ENCODE data around the gene PRELID3B.

The PRELID3B gene

DNA sequence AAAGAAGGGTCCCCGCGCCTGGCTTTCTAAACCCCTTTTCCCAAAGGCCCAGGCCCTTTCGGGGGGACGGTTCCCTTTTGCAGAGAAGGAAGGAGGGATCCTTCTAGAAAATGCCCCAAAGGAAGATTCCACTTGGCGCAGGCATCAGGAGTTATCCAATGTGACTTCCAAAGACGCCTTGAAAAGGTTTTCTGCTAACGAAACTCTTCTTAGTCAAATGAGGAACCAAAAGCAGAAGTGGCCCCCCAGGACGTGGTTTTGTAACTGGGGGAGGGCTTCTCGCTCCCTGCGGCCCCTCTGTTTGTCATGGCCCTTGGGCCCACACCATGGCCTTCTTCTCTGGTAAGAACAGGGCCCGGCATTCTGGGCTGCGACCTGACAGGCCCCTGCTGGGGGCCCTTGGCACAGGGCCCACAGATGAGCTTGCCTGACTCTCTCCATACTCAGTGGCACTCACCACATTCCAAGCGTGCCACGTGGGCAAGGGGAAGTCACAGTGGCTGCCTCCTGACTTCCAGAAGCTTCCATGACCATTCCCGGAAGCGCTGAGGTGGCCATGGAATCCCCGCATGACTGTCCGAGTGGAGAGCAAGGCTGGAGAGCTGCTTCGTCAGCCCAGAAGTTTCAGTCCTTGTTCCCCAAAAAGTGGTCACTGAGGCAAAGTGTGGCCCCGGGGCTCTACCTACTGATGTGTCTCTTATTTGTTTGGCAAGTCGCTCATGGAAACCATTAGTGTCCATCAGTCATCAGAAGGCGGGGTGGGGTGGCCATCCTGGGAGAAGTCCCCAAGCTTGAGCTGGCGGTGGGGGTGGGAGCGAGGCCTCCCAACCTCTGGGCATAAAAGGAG is 34.7 kb downstream of the PRELID3B start:
- DNase-seq = peak; percentile 95 to 100 (median 98)

DNA sequence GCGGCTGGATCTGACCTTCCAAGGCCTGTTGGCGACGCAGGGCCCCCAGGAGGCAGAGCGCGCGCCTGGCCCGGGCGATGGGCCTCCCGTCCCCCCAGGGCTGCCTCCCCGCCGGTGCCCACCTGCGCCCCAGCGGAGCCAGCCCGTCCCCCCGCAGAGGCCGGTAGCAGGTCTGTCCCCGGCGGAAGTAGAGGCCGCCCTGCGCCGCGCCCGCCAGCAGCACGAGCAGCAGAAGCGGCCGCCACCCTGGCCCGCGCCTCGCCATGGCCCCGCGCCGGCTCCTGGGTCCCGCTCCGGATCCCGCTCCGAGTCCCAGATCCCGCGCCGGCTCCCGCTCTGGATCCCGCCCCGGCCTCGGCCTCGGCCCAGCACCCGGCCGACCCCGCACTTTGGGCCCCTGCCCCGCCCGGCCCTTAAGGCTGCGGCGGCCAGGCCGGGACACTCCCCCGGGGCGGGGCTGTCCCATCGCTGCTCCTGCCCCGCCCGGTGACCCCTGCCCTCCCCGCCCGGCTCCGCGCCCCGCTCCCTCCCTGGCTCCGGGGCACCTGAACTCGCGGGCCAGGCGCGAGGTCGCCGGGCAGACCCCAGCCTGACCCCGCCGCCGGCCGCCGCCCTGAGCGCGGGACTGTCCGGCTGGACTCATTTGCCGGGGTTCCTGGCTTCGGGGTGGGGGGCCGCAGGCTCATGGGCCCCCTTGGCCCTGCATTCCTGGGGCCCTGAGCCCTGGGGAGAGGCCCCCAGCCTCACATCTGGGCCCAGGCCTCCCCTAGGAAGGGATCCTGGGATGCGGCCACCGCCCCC is 35.5 kb downstream of the PRELID3B start, which contains the start of gene CTSZ:
CTSZ (minus strand) TSS at position 391 of the 801 bp plus-strand sequence; CDS start at position 265, 126 bp downstream.
- DNase-seq = peak; percentile 83 to 94 (median 84)

DNA sequence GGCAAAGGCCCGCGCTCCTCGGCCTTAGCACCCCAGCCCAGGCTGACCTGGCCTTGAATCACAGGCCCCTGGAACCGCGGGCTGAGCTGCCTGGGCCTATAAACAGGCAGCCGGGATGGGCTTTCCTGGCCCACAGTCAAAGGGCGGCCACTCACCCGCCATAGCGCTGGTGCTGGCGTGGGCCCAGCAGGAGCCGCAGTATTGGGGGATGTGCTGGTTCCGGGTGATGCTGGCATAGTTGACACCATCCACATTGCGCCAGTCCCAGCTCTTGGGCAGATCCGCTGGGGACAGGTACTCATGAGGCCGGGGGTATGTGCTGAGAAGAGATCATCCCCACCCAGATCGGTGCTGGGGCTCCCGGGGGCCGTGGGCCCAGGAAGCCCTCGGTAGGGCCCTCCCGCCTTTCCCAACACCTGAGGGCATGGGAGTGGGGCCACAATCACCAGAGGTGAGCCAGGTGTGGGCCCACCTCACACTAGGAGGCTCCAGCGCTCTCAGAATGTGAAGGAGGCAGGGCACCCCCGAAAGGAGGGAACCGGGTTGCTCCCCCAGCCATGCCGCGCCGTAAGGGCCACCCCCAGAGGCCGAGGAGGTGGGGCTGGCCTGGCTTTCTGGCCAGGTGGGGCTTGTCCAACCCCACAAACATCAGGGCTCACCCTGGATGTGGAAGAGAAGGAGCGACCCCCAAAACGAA is 36.3 kb downstream of the PRELID3B start:
- DNase-seq = peak in 2 of 3 donors; percentile 54 to 56

DNA sequence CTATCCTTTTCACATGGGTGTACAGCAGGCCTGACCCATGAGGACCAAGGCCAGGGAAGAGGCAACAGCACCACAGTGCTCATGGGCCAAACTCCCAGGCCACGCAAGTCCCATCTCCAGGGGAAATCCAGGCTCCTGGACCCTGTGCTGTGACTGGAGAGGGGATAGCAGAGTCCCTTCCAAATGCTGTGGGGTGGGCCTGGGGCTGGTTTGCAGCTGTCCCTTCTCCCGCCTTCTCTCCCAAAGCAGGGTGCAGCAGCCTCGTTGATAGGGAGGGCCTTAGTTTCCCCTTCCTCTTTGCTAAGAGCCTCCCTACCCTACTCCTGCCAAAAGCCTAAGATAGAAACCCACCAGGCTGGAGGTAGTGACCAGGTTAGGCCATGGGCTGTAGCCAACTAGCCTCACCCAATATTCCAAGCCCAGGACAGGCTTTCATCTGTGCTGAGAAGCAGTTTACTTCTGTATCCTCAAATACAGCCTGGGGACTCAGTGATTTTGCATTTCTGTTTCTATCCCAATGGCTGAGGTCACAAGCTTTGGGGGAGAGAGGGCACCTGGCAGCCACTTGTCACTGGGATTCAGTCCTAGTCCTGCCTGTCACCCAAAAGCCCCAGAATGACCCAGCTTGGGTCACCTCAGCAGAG is 36.9 kb downstream of the PRELID3B start:
- DNase-seq = no peak

DNA sequence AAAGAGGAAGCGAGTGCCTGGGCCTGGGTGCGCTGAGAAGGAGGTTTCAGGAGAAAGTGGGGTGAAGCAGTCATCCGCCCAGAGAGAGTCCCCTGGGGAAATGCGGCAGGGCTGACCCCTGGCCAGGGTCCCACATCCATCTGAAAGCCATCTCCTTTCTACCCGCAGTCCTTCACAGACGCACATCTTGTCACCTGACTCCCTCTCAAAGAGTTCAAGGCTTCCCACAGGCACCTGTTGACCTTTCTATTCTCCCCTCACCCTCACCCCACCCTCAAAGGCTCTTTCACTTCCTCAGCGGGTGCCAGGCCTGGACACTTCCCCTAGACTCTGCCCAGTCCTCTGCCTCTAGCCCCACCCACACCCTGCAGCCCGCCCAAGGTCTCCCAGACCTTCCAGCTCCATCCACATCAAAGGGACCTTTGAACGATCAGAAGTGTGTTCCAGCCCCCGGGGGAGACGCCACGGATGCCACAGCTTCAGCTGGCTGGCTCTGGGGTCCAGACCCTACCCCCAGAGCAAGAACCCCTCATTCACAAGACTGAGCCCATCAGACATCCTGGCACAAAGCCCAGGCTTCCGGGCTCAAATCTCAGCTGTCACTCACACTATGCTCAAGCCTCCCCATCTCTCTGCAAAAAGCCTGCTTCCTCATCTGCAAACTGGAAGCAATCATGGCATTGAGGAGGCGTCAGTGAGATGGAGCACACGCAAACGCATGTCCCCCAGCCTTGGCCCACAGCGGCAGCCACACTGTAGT is 37.6 kb downstream of the PRELID3B start:
- peak; percentile 81 to 86 (median 82) for DNase-seq

DNA sequence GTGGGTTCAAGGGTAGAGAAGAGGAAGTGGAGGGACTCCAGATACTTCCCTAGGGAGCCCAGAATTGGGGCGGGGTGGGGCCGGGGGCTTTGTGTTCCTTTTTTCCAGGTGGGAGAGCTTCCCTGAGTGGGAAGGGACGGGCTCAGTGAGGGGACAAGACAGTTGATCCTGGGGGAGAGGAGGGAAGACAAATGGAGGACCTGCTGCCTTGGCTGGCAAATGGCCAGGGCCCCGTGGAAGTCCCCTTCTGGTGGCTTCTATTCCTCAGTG is 38.2 kb downstream of the PRELID3B start:
- peak; percentile 94 to 97 (median 95) for DNase-seq

DNA sequence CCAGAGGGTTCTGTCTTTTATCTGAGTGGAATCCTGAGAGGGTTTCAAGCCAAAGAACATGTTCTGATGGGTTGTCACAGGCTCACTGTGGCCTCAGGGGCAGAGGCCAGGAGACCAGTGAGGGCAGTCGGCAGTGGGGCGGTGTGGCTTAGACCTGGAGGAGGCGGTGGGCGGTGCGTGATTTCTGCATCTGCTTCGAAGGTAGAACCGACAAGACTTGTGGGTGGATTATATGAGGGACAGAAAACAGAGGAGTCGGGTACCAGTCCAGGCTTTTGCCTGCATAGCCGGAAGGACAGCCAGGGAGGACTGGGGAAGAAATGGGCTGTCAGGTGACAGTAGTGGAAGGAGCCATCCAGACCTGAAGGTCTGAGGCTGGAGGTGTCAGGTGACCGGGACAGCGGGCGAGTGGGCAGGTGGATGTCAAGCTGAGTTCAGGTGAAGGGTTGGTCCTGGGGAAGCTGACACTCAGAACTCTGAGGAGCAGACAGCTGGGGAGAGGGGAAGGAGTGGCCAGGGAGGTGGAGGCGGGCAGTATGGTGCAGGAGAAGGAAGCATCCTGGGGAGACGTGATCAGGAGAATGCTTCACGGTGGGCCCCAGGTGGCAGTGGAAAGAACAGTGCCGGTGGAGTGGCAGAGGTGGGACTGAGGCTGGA is 38.6 kb downstream of the PRELID3B start:
- DNase-seq = no peak

DNA sequence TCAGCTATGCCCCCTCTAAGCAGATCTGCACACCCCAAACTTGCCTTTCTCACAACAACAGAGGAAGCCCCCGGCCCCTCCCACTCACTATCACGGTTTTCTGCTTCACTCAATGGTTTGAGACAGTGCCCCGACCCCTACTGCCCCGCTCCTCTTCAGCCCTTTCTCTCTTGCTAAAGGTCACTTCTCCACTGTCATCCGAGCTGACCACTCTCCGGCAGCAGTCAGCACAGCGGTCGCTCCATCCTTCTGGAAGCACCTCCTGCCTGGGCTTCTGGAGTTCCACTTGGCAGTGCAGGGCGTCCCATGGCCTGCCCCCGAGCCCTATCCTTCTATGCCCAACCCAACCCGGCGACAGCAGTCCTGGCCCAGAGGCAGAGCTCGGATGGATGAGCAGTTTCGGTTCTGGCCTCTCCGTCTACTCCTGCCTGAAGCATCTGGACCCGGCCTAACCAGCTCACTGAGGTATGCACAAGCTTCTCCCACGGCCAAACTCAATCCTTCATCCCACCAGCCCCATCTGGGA is 39.6 kb downstream of the PRELID3B start:
- no peak for DNase-seq

DNA sequence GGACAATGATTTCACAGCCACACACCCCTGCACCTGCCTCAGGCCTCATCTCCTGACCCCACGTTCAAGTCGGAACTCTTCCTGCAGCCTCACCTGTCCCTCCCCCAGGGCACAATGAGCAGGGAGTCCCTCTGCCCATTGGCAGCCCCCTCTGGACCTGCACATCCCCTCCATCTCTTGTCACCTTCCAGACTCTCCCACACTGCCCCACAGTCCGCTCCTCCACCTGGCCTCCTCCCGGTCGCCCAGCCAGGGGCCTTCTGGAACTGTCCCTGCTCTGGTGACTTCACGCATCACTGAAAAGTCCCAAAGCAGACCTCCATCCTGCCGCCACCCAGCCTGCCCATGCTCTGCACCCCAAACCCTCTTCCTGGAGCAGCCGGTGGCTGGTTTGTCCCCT is 40.2 kb downstream of the PRELID3B start:
- no peak for DNase-seq

DNA sequence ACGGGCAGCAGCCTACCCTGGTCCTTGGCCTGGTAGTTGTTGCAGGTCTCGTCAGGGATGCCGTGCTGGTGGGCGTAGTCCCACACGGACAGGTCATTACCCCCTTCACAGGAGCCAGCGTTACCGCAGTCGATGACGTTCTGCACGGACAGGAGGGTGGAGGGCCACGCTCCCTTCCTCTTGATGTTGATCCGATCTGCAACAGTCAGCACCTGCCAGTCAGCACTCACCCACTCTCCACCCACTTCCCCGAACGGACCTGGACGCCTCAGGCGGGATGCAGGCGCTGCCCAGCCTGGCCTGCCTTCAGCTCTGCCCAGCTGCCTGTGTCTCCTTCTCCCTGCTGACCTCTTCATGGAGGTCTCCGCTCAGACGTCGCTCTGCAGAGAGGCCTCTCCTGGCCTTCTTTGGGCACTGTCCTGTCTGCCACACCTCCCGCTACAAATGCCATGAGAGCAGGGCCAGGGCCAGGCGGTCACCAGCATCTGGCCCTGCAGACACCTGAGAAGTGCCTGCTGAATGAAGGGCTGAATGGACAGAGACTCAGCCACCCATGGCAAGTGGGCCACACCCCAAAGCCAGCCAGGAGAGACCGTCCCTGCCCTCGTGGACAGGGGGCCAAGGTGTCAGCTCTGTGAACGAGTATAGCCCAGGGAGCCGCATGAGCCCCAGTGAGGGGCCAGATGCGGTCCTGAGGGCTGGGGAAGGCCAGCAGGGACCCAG is 41.0 kb downstream of the PRELID3B start:
- DNase-seq = no peak

DNA sequence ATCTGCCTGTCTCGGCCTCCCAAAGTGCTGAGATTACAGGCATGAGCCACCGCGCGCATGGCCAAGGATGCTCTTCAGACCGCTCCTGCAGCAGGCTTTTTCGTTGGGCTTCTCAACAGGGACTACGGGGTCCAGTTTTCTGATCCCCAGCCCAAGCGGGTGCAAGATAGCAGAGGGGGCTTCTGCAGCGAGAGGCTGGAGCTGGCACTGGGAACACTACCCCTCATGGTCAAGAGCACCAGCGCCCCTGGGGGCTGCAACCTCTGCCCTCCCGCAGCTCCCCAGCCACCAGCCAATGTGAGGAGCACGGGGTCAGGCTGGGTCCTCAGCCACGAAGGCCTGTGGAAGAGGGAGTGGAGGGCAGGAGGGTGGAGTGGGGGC is 41.5 kb downstream of the PRELID3B start:
- DNase-seq = no peak

DNA sequence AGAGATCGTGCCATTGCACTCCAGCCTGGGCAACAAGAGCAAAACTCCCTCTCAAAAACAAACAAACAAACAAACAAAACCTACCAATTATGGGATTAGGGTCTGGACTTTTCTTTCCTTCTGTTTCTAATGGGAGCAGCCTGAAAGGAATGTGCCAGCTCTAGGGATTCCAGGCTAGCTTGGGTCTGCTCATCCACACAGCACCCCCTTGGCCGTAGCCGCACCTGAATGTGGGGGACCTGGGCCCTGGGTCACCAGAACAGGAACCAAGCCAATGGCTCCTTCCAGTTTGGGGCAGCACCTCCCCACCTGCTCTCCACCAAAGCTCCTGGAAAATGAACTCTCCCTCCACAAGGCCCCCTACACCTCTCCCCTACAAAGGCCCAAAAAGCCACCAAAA is 42.3 kb downstream of the PRELID3B start:
- no peak for DNase-seq

DNA sequence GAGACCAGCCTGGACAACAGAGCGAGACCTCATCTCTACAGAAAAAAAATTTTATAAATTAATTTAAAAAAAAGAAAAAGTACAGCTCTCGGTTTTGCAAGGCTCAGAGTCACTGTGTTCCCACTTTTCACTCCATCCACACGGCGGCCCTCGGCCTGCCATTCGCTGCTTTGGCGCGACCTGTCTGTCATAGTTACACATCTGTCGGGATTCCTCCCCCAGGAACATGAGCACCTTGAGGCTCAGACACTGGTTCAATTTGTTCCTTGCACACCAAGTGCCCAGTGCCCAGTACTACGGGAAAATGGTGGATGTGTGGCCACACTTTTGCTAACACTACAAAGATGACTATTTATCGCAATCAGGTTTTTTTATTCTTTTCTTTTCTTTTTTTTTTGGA is 43.9 kb downstream of the PRELID3B start:
- no peak for DNase-seq

DNA sequence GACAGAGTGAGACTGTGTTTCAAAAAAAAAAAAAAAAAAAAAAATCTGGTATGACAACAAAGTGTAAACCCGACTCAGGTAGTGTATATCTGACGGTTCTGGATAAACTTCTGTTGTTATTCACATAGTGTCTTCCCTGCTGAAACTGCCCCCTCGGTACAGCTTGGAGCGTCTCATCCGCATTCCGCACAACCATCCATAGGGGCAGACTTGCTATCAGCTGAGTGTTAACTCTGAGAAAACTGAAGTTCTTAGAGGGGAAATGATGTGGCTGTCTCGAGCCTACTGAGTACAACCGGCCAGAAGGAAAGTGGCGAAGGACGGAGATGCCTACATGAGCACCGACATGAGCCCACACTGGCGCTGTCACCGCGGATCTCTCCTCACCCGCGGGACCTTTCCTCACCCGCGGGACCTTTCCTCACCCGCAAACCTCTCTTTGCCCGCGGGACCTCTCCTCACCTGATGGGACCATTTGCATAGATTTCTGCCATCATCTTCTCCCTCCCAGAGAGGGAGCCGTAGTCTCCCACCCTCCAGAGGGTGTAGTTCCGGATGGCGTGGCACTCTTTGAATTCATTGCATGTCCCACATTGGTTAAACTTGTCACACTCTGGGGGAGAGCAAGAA is 45.3 kb downstream of the PRELID3B start:
- no peak for DNase-seq

DNA sequence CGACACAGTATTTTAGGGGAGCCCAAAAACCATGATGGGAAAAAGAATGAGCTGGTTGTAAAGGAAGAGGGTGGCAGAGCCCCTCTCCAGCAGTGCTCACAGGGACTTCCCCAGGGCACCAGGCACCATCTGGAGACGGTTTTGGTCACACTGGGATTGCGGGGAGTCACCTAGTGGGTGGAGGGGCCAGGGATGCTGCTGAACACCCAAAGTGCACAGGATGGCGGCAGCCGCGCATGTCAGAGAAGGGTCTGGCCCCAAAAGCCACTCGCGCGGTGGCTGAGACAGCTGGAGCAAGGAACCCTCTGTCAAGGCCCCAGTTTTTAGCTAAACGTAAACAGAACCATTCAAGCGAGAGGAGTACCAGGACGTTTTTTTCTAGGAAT is 46.4 kb downstream of the PRELID3B start:
- DNase-seq = no peak

DNA sequence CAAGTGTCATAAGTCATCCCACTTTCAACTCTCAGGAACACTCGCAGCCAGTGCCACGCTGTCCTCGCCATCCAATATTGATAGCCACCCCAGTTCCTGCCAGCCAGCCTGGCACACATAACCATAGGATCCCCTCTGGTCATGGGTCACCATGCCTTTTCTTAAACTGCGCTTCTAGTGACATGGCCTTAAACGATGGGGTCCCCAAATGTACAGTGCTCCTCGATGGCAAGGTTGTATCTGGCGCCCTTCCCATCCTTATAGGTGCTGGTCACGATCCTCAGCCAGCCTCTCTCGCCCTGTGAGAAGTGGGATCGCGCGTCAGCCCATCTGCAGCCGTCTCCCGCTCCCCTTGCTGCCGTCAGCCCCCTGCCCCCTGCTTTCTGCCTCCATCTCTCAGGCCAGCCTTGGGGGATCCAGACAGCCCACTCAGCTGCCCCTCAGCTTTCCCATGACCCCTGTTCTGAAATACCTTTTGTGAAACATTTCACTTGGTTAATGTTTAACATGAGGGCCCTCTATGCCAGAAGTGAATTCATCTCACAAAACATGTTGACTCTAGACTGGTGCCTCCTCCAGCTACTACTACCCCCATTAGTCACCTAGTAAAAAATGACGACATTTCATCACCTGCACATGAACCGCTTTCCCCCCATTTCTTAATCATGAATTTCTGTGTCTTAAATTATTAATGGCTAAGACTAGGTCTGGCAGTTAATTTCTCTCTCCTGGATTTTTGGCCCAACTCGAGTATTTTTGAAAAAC is 46.9 kb downstream of the PRELID3B start:
- DNase-seq = no peak

DNA sequence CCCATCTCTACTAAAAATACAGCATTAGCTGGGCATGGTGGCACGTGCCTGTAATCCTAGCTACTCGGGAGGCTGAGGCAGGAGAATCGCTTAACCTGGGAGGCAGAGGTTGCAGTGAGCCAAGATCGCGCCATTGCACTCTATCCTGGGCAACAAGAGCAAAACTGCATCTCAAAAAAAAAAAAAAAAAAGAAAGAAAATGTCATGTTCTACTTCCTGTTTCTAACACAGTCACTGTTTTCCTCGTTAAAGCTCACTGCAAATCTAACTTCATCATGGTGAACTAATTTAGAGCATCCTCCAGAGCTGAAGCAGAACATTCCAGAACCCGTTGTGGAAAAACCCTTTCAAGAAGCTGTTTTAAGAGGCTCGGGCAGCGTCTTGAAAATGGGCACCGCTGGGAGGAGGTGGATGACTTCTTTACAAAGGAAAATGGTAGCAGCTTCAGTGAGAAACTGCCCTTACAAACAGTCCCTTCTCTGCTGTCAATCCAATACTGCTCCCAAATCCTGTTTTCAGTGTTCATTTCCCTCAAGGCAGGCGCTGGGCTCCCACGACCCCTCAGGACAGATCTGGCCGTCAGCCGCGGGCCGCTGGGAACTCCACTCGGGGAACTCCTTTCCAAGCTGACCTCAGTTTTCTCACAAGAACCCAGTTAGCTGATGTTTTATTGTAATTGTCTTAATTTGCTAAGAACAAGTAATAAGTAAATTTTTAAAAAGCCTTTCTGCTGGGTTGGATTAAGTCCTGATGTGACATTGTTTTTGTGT is 48.0 kb downstream of the PRELID3B start:
- DNase-seq = no peak

Measured in suppressor macrophage treated with lipopolysaccharide for 1 hour (primary cell).